Lower lobe of right lung (tissue), 2 donors: Measurements from ENCODE around the gene INPP5E. TPM values are rescaled to one million over a fixed set of nuclear protein-coding genes. Genes with fewer than 3 reads are reported as not detected.
A peak's percentile ranks its signal among the peaks of the same experiment; 100 is the strongest.

Experiments used
- ATAC-seq, 2 donors: fragments of 200-7000 bp; cut with Tn5 transposase; one replicate each; pipeline ENCODE4 v1.9.1; 2020 to 2022; ENCODE audit warnings: mild to moderate bottlenecking in 2 of 2, moderate library complexity in 2 of 2
- DNase-seq: peaks from one replicate; pipeline ENCODE4 v3.0.0-alpha.2; 2020
- H3K27ac ChIP-seq: fragments of 200-600 bp; one replicate; pipeline ENCODE4 v1.8.0; 2022
- H3K27me3 ChIP-seq: fragments of 200-600 bp; one replicate; pipeline ENCODE4 v1.8.0; 2022; ENCODE audit warnings: low read depth
- H3K36me3 ChIP-seq: fragments of 200-600 bp; one replicate; pipeline ENCODE4 v1.8.0; 2022; ENCODE audit warnings: mild to moderate bottlenecking
- H3K4me1 ChIP-seq: fragments of 200-600 bp; one replicate; pipeline ENCODE4 v1.8.0; 2022
- H3K4me3 ChIP-seq: fragments of 200-600 bp; one replicate; pipeline ENCODE4 v1.8.0; 2022; ENCODE audit warnings: mild to moderate bottlenecking
- H3K9me3 ChIP-seq: fragments of 200-600 bp; one replicate; pipeline ENCODE4 v1.8.0; 2022
- intact Hi-C: fragments of 100-400 bp; cut with DNase I; formaldehyde crosslinking; loops from one replicate; pipeline ENCODE4 v1.11.0; 2022
- total RNA-seq: library from RNA; stranded (reverse); fragmentation: NEBNext Ultra II Directional; extraction: Animal tissue kit (Norgen Biotek cat#: 25700); gene quantifications from one replicate; pipeline ENCODE4 v1.2.1, GENCODE V29; 2021
- TF ChIP-seq, protein P1 (sequence below): fragments of 200-600 bp; IDR thresholded peaks from one replicate; pipeline ENCODE4 v1.8.0; 2022; ENCODE audit warnings: antibody characterized with exemption, mild to moderate bottlenecking
- donor health status: DM: no; HTN: yes; CAD: no; lungs with severe emphysema.

Gene INPP5E
- total RNA-seq, 1 donor from 2014 or later, result 13.8 TPM

DNA sequence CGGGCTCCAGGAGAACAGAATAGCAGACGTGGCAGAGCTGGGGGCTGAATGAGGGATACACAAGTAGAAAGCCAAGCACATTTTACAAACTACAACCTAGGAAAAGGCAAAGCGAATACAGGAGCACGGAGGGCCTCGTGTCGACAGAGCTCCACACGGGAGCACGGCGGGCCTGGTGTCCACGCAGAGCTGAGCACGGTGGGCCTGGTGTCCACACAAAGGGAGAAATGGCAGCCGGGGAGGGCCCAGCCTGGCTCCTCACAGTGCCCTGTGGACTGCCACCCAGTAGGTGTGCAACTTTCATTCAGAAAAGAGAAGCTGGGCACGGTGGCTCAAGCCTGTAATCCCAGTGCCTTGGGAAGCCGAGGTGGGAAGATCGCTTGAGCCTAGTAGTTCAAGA lies 3.4 kb upstream of the INPP5E start:
- no peaks in the 10 kb centered on the region for H3K27me3 ChIP-seq

DNA sequence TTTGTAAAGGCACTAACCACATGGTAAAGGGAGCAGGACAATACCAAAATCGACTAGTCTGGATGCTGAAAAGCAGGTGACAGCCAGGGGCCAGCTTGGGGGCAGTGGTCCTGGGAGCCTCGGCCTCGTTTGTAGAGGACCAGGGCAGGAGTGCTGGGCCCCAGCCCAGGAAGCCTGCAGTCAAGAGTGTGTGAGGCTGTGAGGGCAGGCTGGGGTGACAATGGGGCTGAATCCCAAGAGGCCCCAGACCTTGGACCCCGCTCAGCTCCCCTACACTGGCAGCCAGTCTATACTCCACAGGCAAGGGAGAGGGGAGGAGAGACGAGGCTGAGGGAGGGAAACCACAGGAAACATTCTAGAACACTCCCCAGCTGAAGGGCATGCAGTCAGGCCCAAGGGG lies 2.6 kb upstream of the INPP5E start:
- intact Hi-C loops, result no loop called here
- Histone ChIP-seq H3K4me3 (no peak overlapping the region), H3K36me3 (peaks cover 70% of the 10 kb centered on the region), H3K9me3 (no peaks in the 10 kb centered on the region), H3K4me1 (peaks cover 20% of the 10 kb centered on the region), H3K27me3 (no peaks in the 10 kb centered on the region), H3K27ac (no peak overlapping the region)
- DNase-seq (no peak), ATAC-seq (no peak)
- TF ChIP-seq, protein P1, sequence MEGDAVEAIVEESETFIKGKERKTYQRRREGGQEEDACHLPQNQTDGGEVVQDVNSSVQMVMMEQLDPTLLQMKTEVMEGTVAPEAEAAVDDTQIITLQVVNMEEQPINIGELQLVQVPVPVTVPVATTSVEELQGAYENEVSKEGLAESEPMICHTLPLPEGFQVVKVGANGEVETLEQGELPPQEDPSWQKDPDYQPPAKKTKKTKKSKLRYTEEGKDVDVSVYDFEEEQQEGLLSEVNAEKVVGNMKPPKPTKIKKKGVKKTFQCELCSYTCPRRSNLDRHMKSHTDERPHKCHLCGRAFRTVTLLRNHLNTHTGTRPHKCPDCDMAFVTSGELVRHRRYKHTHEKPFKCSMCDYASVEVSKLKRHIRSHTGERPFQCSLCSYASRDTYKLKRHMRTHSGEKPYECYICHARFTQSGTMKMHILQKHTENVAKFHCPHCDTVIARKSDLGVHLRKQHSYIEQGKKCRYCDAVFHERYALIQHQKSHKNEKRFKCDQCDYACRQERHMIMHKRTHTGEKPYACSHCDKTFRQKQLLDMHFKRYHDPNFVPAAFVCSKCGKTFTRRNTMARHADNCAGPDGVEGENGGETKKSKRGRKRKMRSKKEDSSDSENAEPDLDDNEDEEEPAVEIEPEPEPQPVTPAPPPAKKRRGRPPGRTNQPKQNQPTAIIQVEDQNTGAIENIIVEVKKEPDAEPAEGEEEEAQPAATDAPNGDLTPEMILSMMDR, result no peak

More for the DNA sequence above, 3.4 kb upstream of the INPP5E start:
- no peak for ATAC-seq
- intact Hi-C loops, result no loop called here
- peaks cover 12% of the 10 kb centered on the region for H3K4me1 ChIP-seq
- no peaks in the 10 kb centered on the region for H3K9me3 ChIP-seq
- H3K36me3 ChIP-seq, result peaks cover 78% of the 10 kb centered on the region
- no peak for DNase-seq
- H3K4me3 ChIP-seq, result no peak overlapping the region
- TF ChIP-seq, protein P1, result no peak
- no peak overlapping the region for H3K27ac ChIP-seq

DNA sequence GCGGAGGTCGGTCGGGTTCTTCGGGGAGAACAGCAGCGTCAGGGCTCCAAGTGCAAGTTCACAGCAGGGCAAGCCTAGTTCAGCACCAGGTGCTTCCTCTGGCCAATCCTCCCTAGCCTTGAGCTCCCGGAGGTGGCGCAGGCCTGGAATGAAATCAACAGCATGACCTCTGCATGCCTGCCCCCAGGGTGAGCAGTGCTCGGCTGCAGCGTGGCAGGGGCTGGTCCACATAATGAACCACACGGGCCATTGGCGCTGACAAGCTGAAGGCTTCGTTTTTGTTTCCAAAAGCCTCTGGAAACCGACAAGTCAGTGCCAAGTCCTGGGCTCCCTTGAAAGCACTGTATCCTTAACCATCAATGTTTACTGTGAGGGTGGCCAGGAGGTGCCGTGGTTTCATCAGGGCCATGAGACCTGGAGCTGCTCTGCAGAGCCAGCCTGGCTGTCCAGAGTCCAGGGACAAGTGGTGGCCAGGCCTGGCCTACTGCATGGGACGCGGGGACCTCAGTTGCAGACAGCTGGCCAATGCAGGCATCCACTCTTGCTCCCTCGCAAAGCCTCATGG lies 2.1 kb upstream of the INPP5E start:
- no peak for ATAC-seq
- TF ChIP-seq, protein P1, result no peak
- H3K27ac ChIP-seq, result no peak overlapping the region

GRCh38 chr9:136441191-136441680 lies 1.6 kb upstream of the INPP5E start:
- TF ChIP-seq, protein P1, result no peak
- Histone ChIP-seq H3K4me1 (peaks cover 30% of the 10 kb centered on the region), H3K4me3 (no peak overlapping the region), H3K9me3 (no peaks in the 10 kb centered on the region), H3K36me3 (peaks cover 59% of the 10 kb centered on the region), H3K27ac (no peak overlapping the region), H3K27me3 (no peaks in the 10 kb centered on the region)
- DNase-seq, result no peak
- intact Hi-C loops, result no loop called here
- ATAC-seq, result no peak

More for the DNA sequence above, 2.1 kb upstream of the INPP5E start:
- peaks cover 65% of the 10 kb centered on the region for H3K36me3 ChIP-seq
- no peaks in the 10 kb centered on the region for H3K27me3 ChIP-seq
- intact Hi-C loops, result no loop called here
- H3K4me3 ChIP-seq, result no peak overlapping the region
- no peaks in the 10 kb centered on the region for H3K9me3 ChIP-seq
- no peak for DNase-seq
- H3K4me1 ChIP-seq, result peaks cover 25% of the 10 kb centered on the region

GRCh38 chr9:136438548-136439480 lies 831 bp downstream of the INPP5E start:
- intact Hi-C loops, result no loop called here
- Histone ChIP-seq H3K27me3 (no peaks in the 10 kb centered on the region), H3K4me1 (peaks cover 32% of the 10 kb centered on the region), H3K36me3 (peaks cover 39% of the 10 kb centered on the region), H3K27ac (peak overlapping the region; percentile 78), H3K4me3 (peak overlapping the region; percentile 96), H3K9me3 (no peaks in the 10 kb centered on the region)
- DNase-seq (no peak), ATAC-seq (peak; percentile 40 to 44)
- TF ChIP-seq, protein P1, result no peak
